GM21367 (cell line): Measurements from ENCODE around the gene JDP2.
A peak's percentile ranks its signal among the peaks of the same experiment; 100 is the strongest.

ENCODE experiments used
- ATAC-seq: cut with Tn5 transposase; IDR thresholded peaks from one replicate; pipeline ENCODE4 v1.9.1; 2021; ENCODE audit not compliant: unreplicated experiment

JDP2 gene

GRCh38 chr14:75409316-75410205, 18.3 kb upstream of the JDP2 start:
- ATAC-seq, result no peak

GRCh38 chr14:75411214-75411540, 16.6 kb upstream of the JDP2 start:
- ATAC-seq, result no peak

GRCh38 chr14:75413013-75413412, 14.8 kb upstream of the JDP2 start:
- no peak for ATAC-seq

- no peak for ATAC-seq
Observed at GRCh38 chr14:75417674-75418073, 10.1 kb upstream of the JDP2 start.

GRCh38 chr14:75418850-75419768, 8.7 kb upstream of the JDP2 start:
- ATAC-seq, result peak; percentile 54

- ATAC-seq, result no peak
Observed at GRCh38 chr14:75422169-75422568, 5.7 kb upstream of the JDP2 start.

GRCh38 chr14:75424496-75424895, 3.3 kb upstream of the JDP2 start:
- ATAC-seq, result no peak

- ATAC-seq, result no peak
Observed at GRCh38 chr14:75425446-75425845, 2.4 kb upstream of the JDP2 start.

- ATAC-seq, result peak; percentile 48
Observed at GRCh38 chr14:75426332-75427125, 1.3 kb upstream of the JDP2 start.

GRCh38 chr14:75427126-75427481, 718 bp upstream of the JDP2 start:
- ATAC-seq, result no peak

- ATAC-seq, result no peak
Observed at GRCh38 chr14:75428230-75429104, 645 bp downstream of the JDP2 start.

- ATAC-seq, result no peak
Observed at GRCh38 chr14:75429562-75429961, 1.7 kb downstream of the JDP2 start.

- ATAC-seq, result no peak
Observed at GRCh38 chr14:75430116-75430515, 2.3 kb downstream of the JDP2 start.

- no peak for ATAC-seq
Observed at GRCh38 chr14:75430526-75430925, 2.7 kb downstream of the JDP2 start.

GRCh38 chr14:75430976-75431375, 3.2 kb downstream of the JDP2 start:
- no peak for ATAC-seq

GRCh38 chr14:75431827-75432226, 4.0 kb downstream of the JDP2 start:
- ATAC-seq, result no peak

GRCh38 chr14:75432411-75432810, 4.6 kb downstream of the JDP2 start:
- no peak for ATAC-seq

- ATAC-seq, result no peak
Observed at GRCh38 chr14:75433631-75434071, 5.8 kb downstream of the JDP2 start.

GRCh38 chr14:75434138-75434889, 6.5 kb downstream of the JDP2 start:
- ATAC-seq, result no peak

GRCh38 chr14:75434890-75435248, 7.0 kb downstream of the JDP2 start:
- no peak for ATAC-seq
